ENCODE results near the gene PINLYP. TPM values are rescaled to one million over a fixed set of nuclear protein-coding genes. Genes with fewer than 3 reads are reported as not detected.
A peak's percentile ranks its signal among the peaks of the same experiment; 100 is the strongest.

The PINLYP gene
- total and polyA plus RNA-seq, 2 of the 13 experiments (the other 11 are each of a cell fraction or from before 2014, with no cell fraction given), result 0.21 to 0.24 TPM

- TF ChIP-seq ZNF407 (CRISPR knock-in tag; IDR thresholded peaks at IDR 0.05; ENCODE audit: not compliant biosample characterization) (no peak), NFYC (CRISPR knock-in tag; IDR thresholded peaks at IDR 0.05) (0 out of 2 replicates have a peak, but pooled peaks have one; percentile 11), GABPA (IDR thresholded peaks at IDR 0.05; ENCODE audit: low read depth, low read length) (no peak), GABPA (CRISPR knock-in tag; IDR thresholded peaks at IDR 0.05; ENCODE audit: low read depth) (peak; percentile 70), ZNF337 (CRISPR knock-in tag; IDR thresholded peaks at IDR 0.05; ENCODE audit: borderline replicate concordance, low read depth) (no peak), PHB2 (IDR thresholded peaks at IDR 0.05; ENCODE audit: partially characterized antibody) (no peak), KLF12 (CRISPR knock-in tag; IDR thresholded peaks at IDR 0.05; ENCODE audit: borderline replicate concordance) (no peak; the same call in 1 of the 2 replicates), DNMT1 (CRISPR knock-in tag; IDR thresholded peaks at IDR 0.05) (no peak), ELF4 (CRISPR knock-in tag; IDR thresholded peaks at IDR 0.05; ENCODE audit: borderline replicate concordance) (no peak), ZSCAN20 (CRISPR knock-in tag; IDR thresholded peaks at IDR 0.05; ENCODE audit: borderline replicate concordance) (no peak), ATF7-NPFF (CRISPR knock-in tag; IDR thresholded peaks at IDR 0.05; ENCODE audit: low read depth) (peak; percentile 64; the same call in 1 of the 2 replicates), CBFB (CRISPR knock-in tag; IDR thresholded peaks at IDR 0.05) (peak; percentile 49; the same call in 1 of the 2 replicates), SUZ12 (IDR thresholded peaks at IDR 0.05; ENCODE audit: low read depth, low read length) (no peak), ZZZ3 (CRISPR knock-in tag; IDR thresholded peaks at IDR 0.05; ENCODE audit: borderline replicate concordance) (peak; percentile 45; the same call in 1 of the 2 replicates), ZNF777 (CRISPR knock-in tag; IDR thresholded peaks at IDR 0.05) (no peak), PCBP2 (optimal IDR thresholded peaks at IDR 0.05; ENCODE audit: low read depth, low read length, poor library complexity, severe bottlenecking) (no peak)
- TF ChIP-seq, protein P1, sequence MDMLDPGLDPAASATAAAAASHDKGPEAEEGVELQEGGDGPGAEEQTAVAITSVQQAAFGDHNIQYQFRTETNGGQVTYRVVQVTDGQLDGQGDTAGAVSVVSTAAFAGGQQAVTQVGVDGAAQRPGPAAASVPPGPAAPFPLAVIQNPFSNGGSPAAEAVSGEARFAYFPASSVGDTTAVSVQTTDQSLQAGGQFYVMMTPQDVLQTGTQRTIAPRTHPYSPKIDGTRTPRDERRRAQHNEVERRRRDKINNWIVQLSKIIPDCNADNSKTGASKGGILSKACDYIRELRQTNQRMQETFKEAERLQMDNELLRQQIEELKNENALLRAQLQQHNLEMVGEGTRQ (IDR thresholded peaks at IDR 0.05; ENCODE audit: low read depth, low read length), result no peak
- TF ChIP-seq, protein P1 (CRISPR knock-in tag; IDR thresholded peaks at IDR 0.05; ENCODE audit: borderline replicate concordance), result no peak
Measured at GRCh38 chr19:43595999-43596841, 20.6 kb downstream of the PINLYP start, which contains the start of the genes IRGQ and ZNF576 (continued).

Data from HepG2 (cell line).